NCI-H146 treated with DMSO at 0.1 percent for 48 hours (cell line): ENCODE measurements around the gene RUNX3.

Source experiments
- DNase-seq: peaks from one replicate; lab custom pipeline; 2025; ENCODE audit not compliant: unreplicated experiment; lab: John Stamatoyannopoulos, UW

The RUNX3 gene

DNA sequence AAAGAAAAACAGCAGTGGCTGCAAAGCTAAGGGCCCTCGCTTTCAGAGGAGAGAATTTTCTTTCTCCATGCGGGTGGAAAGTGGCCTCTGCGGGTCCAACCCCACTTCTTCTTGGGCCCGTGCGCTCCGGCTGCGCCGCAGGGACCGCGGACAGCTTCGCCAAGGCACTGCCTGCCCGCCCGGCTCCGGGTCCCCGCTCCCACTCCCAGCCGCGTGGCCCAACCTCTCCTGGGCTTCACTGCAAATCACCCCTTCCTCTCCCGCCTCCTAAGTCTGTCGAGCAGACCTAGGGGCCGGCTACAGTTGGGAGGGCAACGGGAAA, 1.0 kb upstream of the RUNX3 start:
- DNase-seq = no peak

DNA sequence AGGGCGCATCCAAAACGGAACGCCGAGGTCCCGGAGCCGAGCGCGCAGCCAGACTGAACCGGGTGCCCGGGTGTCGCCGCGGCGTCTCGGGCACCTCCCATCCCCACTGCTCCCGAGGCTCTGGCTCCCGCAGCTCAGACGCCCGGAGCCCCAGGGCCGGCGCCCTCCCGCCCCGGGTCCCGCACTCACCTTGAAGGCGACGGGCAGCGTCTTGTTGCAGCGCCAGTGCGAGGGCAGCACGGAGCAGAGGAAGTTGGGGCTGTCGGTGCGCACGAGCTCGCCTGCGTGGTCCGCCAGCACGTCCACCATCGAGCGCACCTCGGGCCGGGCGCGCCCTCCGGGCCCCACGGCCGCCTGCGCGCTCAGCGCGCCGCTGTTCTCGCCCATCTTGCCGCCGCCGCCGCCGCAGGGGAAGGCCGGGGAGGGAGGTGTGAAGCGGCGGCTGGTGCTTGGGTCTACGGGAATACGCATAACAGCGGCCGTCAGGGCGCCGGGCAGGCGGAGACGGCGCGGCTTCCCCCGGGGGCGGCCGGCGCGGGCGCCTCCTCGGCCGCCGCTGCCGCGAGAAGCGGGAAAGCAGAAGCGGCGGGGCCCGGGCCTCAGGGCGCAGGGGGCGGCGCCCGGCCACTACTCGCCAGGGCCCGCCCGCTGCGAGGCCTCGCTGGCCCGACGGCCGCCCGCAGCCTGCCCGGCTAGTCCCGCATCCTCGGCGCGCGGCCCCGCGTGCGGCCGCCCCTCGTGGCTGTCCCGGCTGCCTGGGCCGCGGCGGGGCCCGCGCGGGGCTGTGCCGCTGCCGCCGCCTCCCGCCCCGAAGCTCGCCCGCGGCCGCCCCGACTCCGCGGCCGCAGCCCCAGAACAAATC, 447 bp downstream of the RUNX3 start:
- DNase-seq = no peak

DNA sequence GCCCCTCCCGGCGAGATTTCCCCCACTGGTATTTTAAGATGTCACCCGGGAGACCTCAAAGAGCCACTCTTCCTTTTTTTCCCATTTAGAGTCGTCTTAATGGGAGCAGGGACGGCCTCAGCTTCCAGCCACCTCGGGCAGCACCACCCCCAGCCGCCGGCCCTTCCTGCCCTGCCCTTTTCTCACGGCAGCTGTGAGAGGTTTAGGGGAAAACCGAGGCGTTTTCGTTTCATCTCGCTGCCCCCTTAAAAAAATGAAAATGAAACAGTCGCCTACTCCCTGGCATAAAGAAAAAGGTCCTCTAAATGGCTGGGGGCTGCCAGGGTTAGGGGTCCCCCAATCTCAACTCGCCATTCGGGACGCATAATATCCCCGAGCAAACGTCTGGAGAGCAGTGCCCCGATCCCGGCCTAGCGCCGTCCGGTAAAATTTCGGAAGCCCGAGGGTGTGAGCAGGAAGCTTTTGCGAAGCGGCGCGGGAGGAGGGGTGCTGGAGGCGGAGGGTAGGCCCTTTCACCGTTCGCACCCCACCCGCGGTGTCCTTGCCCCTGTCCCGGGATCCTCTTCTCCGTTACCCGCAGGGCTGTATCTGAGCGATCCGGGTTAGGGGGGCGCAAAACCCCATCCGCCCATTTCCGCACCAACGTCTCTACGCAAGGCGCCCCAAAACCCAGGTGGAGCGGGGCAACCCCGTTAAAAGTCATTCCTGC, 1.2 kb downstream of the RUNX3 start:
- DNase-seq = no peak

DNA sequence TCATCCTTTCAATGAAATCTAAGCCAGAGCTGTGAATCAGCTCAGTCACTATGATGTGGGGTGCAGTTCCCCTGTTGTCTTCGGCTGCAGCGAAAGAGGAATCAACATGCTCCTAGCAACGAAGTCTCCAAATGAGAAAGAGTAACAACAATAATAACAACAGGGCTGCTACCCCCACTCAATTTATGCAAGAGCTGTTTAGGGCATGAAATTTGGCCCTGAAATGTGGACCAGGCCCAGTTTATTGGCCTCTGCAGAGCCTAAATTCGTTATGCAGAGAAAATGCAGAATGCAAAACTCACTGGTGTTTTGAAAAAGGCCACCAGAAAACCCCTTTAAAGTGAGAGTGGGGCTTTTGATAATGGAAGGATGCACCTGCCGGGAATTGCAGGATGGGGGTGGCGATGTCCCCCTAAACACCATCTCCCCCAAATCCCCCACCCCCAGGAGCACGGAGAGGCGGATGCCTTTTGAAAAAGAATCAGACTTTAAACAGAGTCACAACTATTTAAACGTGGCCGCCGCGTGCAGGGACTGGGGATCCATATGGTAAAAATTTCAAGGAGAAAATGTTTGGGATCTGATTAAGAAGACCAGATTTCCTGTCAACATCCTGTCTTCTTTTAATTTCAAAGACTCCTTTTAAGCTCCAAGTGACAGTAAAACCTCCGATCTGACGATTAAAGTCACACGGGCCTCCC, 1.9 kb downstream of the RUNX3 start:
- DNase-seq = no peak

DNA sequence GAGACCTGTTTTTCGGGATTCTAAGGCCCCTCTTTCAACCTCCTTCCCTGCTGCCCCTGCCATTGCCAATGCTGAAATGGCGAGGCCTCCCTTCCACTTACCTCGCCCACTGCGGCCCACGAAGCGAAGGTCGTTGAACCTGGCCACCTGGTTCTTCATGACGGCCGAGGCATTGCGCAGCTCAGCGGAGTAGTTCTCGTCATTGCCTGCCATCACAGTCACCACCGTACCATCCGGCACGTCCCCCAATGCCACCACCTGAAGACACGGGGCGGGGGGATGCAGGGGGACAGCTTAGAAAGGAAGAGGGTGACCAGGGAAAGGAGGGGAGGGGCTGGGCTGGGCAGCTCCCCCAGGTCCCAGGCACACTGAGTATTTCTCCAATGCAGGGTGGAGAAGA, 2.6 kb downstream of the RUNX3 start:
- DNase-seq = no peak

DNA sequence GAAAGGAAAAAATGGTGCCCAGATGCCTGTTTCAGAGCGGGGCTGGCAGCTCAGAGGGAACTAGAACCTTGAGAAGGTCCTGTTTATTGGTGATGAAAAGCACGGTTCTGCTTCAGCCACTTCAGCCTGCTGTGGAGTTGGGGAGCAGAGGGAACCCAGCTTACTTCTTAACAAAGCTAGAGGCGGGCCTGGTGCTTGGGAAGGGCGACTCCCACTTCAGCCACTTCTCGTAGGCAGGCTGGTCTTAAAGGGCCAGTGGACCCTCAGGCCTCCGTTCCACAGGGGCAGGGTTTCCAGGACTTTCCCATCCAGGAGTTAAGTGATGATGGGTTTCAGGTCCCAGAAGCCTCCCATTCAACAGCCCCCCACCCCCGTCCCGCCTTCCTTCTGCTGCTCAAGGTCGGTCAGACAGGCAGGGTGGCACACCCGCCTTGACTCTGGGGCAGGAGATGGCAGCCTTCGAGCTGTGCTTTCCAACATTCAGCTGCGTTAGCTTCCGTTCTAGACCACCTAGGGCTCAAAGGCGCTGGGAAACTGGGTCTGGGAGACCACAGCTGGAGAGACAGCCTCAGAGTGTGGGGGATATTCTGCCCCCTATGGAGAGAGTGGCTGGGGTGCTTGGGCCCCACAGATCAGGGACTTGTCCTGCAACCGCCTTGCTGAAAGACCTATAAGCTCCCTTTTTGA, 3.4 kb downstream of the RUNX3 start:
- no peak for DNase-seq

DNA sequence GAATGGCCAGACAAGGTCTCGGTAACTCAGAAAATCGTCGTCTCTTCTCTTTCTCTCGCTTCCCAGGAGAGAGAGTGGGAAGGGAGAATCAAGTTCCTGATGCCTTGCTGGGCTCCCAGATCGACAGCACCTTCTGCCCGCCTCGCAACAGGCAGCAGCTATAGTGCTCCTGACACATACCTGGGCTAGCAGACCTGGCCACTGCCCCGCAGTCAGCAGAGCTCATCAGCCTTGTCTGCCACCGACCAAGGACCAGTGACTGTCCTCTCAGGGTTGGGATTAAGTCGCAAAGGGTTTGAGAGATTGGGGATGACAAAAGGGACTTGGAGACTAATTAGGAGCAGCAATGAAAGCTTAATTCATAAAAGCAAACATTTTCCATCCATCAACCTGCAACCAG, 4.1 kb downstream of the RUNX3 start:
- no peak for DNase-seq

DNA sequence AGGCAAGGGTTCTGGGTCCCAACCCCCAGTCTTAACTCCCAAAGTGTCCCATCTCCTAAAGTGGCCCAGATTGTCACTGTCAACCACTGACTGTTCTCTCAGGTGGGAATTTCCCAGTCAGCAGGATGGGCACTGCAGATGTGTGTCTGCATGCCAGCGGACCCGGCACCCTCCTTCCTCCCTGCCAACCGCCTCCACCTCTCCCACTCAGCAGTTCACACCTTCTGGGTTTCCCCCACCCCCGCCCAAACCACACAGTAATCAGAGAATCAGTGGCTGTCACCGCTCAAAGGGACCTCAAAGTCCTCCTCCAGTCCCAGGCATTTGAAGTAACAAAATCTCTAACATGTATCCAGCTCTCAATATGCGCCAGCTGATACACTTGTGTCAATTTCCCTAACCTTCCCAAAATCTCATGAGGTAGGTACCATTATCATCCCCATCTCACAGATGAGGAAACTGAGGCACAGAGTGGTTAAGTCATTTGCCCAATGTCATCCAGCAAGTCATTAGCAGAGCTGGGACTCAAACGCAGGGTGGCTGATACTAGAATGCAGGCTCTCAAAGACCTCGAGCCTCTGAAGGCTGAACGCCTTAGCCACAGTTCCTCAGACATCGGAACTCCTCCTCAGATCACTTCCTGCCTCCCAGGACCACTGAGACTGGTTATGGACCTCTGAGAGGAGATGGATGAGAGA, 4.8 kb downstream of the RUNX3 start:
- DNase-seq = no peak

DNA sequence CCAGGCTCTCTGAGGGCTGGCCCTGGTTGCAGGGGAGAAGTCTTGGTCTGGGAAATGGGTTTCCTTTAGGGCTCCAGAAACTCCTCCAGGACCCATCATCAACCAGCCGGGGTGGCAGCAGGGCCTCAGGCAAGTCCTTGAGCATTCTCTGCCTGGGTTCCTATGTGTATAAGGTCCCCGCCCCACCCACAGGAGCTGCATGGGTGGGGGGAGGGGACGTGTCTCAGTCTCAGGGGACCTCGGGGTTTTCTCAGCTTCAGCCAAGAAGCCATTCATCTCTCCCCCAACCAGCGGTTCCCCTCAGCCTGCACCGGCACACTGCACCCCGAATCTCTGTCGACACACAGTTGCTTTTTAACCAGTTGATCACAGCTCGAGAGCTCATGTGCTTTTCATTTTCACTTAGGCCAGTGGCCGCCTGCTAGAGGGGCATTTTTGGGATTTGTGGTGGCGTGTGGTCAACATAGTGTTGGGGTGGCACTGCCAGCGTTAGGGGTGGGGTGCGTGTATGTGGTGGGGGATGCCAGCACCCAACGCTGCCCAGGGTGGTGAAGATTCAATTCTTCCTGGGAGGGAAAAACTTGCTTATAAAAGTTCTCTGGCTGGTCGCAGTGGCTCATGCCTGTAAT, 6.5 kb downstream of the RUNX3 start:
- no peak for DNase-seq

DNA sequence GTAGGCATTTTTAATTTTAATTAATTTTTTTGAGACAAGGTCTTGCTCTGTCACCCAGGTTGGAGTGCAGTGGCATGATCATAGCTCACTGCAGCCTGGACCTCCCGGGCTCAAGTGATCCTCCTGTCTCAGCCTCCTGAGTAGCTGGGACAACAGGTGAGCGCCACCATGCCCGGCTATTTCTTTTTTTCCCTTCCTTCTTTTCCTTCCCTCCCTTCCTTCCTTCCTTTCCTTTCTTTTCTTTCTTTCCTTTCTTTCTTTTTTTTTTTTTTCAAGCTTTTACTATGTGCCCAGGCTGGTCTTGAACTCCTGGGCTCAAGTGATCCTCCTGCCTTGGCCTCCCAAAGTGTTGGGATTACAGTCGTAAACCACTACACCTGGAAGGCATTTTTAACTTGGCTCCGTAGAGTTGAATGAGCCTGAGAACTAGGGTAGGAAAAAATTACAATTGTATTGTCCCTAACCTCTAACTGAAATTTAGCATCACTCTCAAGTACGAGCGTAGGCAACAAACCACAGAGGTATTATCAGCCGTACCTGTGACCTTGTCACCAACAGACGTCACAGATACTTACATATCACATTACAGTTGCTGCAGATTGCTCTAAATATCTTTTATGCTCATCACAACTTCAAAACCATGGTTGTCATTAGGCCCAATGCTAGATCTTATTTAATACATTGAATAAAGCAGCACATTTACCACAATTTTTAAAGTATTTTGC, 8.0 kb downstream of the RUNX3 start:
- no peak for DNase-seq

DNA sequence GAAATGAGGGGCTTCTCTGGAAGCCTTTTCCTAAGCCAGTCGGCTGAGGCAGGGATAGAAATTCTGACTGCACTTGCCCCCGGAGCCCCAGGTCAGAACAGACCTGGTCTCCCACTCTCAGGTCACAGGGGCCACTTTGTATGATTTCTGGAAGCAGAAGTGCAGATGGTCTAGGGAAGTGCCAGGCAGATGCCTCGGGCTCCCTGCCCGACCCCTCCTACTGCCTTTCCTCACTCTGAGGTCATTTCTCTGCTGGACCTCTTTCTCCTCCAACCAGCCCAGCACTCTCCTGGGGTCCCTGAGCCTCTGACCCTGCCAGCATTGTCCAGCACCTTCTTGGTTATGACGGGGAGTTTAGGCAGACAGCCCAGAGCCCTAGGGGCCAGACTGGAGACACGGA, 8.7 kb downstream of the RUNX3 start:
- DNase-seq = no peak

DNA sequence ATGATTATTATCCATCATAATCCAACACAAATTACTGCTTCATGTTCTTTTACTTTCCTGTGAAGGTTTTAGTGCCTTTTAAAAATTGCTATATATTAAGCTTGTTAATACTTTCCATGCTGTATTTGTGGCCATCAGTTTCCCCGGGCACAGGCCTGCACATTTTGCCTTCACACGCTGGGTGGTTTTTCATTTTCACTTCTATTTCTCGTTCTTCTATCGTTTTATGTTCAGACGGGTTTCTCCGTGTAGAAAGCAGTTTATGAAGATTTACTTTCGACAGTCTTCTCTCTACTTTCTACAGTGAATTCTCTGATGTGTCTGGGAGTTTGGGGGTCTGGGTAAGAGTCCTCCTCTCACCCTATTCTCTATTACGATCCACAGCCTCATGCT, 9.5 kb downstream of the RUNX3 start:
- DNase-seq = no peak

DNA sequence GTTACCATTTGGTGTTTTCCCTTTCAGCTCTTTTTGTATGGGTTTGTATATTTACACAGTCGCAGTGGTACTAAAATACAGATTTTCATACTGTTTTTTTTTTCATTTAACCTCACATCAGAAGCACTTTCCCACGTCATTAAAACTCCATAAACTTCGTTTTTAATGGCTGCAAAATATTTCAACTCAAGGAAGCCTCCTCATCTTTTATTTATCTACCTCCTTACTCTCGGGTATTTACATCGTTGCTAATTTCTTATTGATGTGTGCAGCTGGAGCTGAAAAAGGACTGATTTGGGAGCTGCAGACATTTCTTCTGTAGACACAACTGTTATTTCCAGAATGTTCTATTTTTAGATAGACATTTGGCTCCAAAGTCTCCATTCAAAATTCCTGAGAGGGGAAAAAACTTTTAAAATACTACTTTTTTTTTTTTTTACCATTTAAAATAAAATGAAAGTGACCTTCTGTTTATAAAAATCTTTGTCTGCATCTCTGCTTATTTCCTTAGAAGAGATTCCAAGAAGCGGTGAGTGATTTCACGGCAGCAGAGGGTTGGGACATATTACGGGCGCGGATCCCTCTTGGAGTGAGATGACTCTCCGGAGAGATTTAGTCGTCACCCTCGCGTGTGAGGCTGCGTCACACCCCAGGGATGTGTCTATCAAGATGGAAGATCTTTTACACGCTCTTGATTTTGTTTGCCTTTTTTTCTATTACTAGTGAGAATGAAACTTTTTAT, 10.1 kb downstream of the RUNX3 start:
- no peak for DNase-seq

DNA sequence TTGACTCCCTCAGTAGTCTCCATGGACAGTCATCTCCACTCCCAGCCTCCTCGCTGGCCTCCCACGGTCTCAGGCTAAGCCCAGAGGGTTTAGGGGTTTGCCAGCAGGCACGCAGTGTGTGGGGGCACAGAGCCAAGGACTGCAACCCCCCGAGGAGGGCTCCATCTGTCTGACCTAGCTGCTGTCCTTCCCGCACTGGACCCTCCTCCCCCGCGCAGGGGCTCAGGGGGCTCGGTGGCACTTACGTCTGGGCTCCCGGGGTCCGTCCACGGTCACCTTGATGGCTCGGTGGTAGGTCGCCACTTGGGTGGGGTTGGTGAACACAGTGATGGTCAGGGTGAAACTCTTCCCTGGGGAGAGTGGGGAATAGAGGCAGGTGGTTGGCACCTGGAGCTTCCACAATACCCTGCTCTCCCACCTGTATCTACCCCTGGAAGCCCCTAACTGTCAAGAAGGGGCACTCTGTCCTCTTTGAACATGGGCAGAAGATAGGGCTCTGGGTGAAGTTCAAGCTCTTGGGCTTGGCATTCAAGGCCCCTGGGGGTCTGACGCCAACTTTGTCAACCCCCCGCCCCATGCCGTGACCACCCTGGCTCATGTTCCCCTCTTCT, 11.0 kb downstream of the RUNX3 start:
- no peak for DNase-seq

DNA sequence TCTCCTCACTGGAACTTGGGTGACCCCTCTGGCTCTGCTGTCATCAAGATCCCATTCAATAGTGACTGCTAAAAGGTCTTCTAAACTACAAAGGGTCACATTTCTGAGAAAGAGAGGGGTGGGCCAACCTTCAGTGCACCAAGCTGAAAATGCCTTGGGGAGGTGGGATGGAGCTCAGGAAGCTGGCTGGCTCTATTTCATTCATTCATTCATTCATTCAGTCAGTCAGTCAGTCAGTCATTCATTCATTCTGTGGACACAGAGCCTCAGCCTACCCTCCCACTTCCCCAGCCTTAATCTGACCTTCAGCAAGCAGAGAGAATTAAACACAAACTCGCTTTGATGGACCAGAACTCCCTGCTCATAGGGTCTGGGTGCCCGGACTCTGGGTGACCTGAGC, 11.7 kb downstream of the RUNX3 start:
- DNase-seq = no peak

DNA sequence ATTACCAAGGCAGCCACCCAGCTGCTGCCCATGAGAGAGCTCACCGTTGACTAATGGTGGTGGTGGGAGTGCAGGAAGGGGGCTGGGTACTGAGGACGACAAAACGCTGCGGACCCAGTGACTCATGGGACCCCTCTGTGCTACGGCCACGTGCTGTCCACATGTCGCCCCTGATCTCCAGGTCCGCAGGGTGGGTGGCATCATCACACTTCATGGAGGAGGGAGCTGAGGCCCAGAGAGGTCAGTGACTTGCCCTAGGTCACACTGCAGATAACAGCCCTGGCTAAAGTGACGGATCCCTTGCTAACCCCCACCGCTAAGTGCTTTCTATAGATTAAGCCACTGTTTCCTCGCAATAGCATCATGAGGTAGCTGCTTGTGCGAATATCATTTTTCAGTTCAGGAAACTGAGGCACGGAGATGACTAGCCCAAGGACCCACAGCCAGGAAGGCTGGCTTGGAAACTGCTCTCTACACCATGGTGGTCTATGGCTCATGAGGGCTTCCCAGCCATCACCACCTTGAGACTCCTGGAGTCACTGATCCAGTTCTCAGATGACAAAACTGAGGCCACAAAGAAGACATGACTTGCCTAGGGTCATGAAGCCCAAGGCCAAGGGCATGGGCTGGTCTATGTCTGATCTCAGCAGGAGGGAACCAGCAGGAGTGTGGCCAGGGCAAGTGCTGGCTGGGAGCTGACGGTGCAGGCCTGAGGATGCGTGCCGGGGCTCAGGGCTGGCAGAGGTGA, 12.6 kb downstream of the RUNX3 start:
- DNase-seq = no peak

DNA sequence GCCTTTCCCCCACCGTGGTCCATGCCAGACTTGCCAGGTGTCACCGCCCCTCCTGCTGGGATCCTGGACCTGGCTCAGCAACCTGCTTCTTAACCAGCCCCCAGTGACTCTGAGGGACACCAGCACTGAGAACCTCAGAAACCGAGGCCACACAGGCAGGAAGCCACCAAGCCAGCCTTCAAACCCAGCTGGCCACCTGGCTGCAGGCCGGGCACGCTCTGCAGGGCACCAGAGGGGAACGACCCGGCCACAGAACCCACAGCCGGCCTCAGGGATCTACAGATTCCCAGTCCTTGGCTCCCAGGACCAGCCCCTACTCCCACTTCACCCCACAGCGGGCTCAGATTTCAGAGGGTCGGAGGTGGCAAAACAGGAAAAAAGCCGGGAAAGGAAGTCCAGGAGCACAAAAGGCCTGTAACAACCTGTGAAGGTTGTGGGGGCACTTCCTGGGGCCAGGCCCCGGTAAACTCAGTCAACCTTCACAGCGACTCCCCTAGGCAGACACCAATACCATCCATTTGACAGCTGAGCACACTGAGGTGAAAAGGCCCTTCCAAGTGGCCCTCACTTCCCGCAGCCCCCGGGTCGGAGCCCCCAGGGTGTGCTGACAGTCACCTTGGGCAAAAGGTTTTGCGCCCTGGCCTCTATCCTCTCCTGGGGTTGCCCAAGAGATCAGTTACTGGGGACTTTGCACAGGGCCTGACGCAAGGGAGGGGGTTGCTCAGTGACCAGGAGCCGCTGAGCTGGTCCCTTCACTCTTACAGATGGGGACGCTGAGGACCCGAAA, 14.1 kb downstream of the RUNX3 start:
- DNase-seq = no peak
